Stimulated activated CD4-positive, alpha-beta T cell treated with anti-CD3 and anti-CD28 coated beads, Interleukin-12 subunit alpha, Interleukin-12 subunit beta, amount 100 ng/mL, for 48 hours (primary cell): ENCODE data around the gene FAHD2A.
"Not testable (repeated sequence)": the region's sequence is repeated elsewhere in the genome, so short reads cannot be mapped to it uniquely, and the experiment has no call there.

ENCODE experiments used
- DNase-seq, 3 donors: peaks; one replicate each; pipeline ENCODE4 v3.0.0-alpha.2; 2020; ENCODE audit warnings: low read depth in 2 of 3, low spot score in 1 of 3

FAHD2A gene

GRCh38 chr2:95375532-95376150, 26.9 kb upstream of the FAHD2A start:
- DNase-seq = no peak

GRCh38 chr2:95376311-95377215, 25.9 kb upstream of the FAHD2A start:
- no peak for DNase-seq

DNA sequence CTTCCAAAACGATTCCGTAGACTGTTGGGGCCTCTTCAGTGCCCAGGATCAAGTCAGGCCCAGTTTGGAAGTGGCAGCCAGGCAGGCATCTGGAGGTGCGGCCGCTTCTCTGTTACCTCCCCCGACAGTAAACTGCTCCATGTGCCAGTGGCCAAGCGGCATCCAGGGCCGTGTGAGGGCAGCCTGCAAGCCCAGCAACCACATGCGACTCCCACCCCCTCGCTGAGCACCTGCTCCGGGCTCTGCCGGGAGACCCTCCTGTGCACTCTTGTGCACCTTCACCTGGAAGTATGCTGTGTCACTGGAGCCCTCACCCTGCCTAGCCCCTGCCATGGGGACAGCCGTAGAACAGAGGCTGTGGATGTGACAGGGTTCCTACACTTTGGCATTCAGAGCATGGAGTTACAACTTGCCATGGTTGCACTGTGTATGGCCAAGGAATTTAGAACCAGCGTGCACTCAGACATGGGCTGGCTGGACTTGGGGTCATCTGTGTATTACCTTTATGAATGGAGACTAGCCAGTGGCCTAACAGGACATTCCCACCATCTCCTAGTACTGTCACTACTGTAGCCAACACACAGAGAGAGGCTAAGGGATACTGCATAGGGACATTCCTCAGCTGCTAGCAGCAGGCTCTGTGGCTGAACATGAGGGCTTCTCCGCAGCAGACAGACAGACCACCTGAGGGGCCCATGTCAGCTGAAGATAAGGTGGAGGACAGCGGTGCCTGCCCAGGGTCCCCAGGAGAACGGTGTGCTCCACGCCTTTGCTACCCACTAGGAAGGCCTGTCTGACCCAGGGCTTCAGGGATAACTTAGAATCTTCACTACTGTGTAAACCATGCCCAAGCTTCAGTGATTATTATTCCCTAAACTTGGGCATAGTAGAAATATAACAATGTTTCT, 25.0 kb upstream of the FAHD2A start:
- no peak for DNase-seq

- DNase-seq = not testable (repeated sequence)
Measured at GRCh38 chr2:95378281-95378680, 24.2 kb upstream of the FAHD2A start.

- DNase-seq = no peak
Measured at GRCh38 chr2:95379371-95379831, 23.1 kb upstream of the FAHD2A start.

- DNase-seq = no peak
Measured at GRCh38 chr2:95380280-95380679, 22.2 kb upstream of the FAHD2A start.

GRCh38 chr2:95380731-95381130, 21.8 kb upstream of the FAHD2A start:
- DNase-seq = no peak

- no peak for DNase-seq
Measured at GRCh38 chr2:95381212-95382191, 21.0 kb upstream of the FAHD2A start.

DNA sequence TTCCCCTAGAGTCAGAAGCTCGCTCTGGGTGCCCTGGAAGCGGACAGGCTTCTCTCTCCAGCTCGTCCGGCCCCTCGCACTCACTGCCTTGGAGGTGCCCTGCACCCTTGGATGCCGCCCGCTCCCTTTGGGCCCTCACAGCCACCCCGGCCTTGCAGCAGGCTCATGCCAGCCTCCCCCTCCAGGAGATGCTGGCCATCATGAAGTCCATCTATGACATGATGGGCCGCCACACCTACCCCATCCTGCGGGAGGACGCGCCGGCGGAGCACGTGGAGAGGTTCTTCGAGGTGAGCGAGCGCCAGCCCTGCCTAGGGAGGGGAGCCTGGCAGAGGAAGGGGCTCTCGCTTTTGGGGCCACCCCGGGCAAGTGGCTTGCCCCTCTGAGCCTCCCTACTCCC, 20.3 kb upstream of the FAHD2A start:
- no peak for DNase-seq

GRCh38 chr2:95382686-95383634, 19.5 kb upstream of the FAHD2A start:
- no peak for DNase-seq

DNA sequence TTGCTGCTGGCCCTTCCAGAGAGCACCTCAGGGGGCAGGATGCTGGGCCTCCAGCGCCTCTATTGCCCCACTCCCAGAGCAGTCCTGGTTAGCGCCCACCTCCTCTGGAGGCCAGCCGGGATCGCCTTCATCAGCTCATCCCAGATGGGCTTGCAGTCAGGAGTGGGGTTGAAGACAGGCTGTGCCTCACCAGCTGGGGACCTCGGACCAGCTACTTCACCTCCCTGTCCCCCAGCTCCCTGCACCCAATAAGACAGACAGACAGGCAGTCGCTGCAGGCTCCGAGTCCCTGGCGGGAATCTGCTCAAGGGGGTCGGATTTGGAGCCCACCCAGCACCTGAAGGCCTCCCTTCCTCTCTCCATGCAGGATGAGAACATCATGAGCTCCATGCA, 18.9 kb upstream of the FAHD2A start:
- no peak for DNase-seq

- no peak for DNase-seq
Measured at GRCh38 chr2:95384854-95385569, 17.5 kb upstream of the FAHD2A start.

DNA sequence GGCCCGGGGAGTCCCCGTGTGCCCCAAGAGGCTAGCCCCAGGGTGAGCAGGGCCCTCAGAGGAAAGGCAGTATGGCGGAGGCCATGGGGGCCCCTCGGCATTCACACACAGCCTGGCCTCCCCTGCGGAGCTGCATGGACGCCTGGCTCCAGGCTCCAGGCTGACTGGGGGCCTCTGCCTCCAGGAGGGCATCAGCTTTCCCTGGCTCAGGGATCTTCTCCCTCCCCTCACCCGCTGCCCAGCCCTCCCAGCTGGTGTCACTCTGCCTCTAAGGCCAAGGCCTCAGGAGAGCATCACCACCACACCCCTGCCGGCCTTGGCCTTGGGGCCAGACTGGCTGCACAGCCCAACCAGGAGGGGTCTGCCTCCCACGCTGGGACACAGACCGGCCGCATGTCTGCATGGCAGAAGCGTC, 16.9 kb upstream of the FAHD2A start:
- DNase-seq = no peak

- DNase-seq = no peak
Measured at GRCh38 chr2:95386031-95386430, 16.5 kb upstream of the FAHD2A start.

- DNase-seq = no peak
Measured at GRCh38 chr2:95387358-95387757, 15.2 kb upstream of the FAHD2A start.

- DNase-seq = no peak
Measured at GRCh38 chr2:95388091-95388692, 14.3 kb upstream of the FAHD2A start.

DNA sequence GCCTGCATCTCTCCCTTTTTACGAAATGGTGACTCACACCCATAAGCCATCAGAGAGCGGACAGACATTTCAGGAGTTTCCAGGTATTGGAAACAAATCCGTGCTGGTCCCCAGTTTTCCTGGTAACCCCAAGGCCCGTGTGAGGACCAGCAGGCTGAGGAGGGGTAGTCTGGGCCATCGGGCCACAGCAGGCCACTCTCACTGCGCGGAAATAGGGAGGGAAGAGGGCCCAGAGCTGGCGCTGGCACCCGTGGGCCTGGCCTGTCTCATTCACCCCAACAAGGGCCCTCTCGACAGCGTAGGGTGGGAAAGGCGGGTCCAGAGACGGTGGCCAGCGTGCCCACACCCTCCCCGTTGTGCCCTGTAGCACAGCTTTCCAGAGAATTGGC, 13.7 kb upstream of the FAHD2A start:
- no peak for DNase-seq
